HEK293 (cell line): ENCODE data around the gene CLEC16A.
A peak's percentile ranks its signal among the peaks of the same experiment; 100 is the strongest.

ENCODE experiments used
- CTCF ChIA-PET: fragments of 350-600 bp; formaldehyde crosslinking; extraction: SDS; loops from one replicate; lab custom pipeline; 2021; ENCODE audit warnings: antibody characterized with exemption; lab: Yijun Ruan, JAX
- POLR2A ChIA-PET: fragments of 300-600 bp; formaldehyde crosslinking; extraction: SDS; loops from one replicate; lab custom pipeline; 2020; ENCODE audit warnings: antibody characterized with exemption, inconsistent platforms; lab: Yijun Ruan, JAX
- H3K27ac ChIP-seq: fragments of 200-500 bp; sonication (Bioruptor generic); 2 replicates; pipeline ENCODE4 v1.5.1; 2014; ENCODE audit warnings: low read depth, low read length, control low read depth, inconsistent platforms; ENCODE audit errors: extremely low read depth
- H3K36me3 ChIP-seq, 2 experiments: fragments of 200-500 bp in 1 of 2; sonication (Bioruptor generic) in 1 of 2; 1 replicate in 1 of 2; 2 replicates in 1 of 2; pipeline ENCODE4 v1.5.1; 2014 to 2017; ENCODE audit warnings: inconsistent platforms in 2 of 2, low read length in 2 of 2; ENCODE audit not compliant: control insufficient read depth in 2 of 2, insufficient read depth in 1 of 2
- H3K4me1 ChIP-seq: fragments of 200-500 bp; sonication (Bioruptor generic); 2 replicates; pipeline ENCODE4 v1.5.1; 2014; ENCODE audit warnings: mild to moderate bottlenecking, low read length, inconsistent platforms; ENCODE audit not compliant: control insufficient read depth, insufficient read depth
- H3K4me3 ChIP-seq: 2 replicates; pipeline ENCODE4 v1.5.1; 2011; ENCODE audit warnings: low read depth, mild to moderate bottlenecking, control low read depth, low read length, moderate library complexity
- H3K9me3 ChIP-seq: fragments of 200-500 bp; sonication (Bioruptor generic); 2 replicates; pipeline ENCODE4 v1.5.1; 2014; ENCODE audit warnings: low read depth, low read length, inconsistent platforms; ENCODE audit not compliant: control insufficient read depth, insufficient read depth
- EGR2 ChIP-seq: fragments of 450-650 bp; formaldehyde crosslinking; IDR thresholded peaks from 2 replicates; pipeline ENCODE4 v1.5.1; 2016; ENCODE audit warnings: low read depth, missing biosample characterization, missing genetic modification characterization
- MZF1 ChIP-seq: fragments of 450-650 bp; formaldehyde crosslinking; IDR thresholded peaks from 2 replicates; pipeline ENCODE4 v1.5.1; 2017; ENCODE audit warnings: missing biosample characterization, missing genetic modification characterization, borderline replicate concordance
- OSR2 ChIP-seq: fragments of 450-650 bp; formaldehyde crosslinking; IDR thresholded peaks from 2 replicates; pipeline ENCODE4 v1.5.1; 2016; ENCODE audit warnings: missing biosample characterization, missing genetic modification characterization
- PRDM10 ChIP-seq: fragments of 450-650 bp; formaldehyde crosslinking; IDR thresholded peaks from 2 replicates; pipeline ENCODE4 v1.5.1; 2016; ENCODE audit warnings: missing biosample characterization, missing genetic modification characterization
- RBAK ChIP-seq: fragments of 450-650 bp; formaldehyde crosslinking; IDR thresholded peaks from 2 replicates; pipeline ENCODE4 v1.5.1; 2016; ENCODE audit warnings: missing biosample characterization, missing genetic modification characterization
- REPIN1 ChIP-seq: fragments of 450-650 bp; formaldehyde crosslinking; IDR thresholded peaks from 2 replicates; pipeline ENCODE4 v1.5.1; 2017; ENCODE audit warnings: missing biosample characterization, missing genetic modification characterization, low read depth
- SCRT1 ChIP-seq: fragments of 450-650 bp; formaldehyde crosslinking; IDR thresholded peaks from 2 replicates; pipeline ENCODE4 v1.5.1; 2016; ENCODE audit warnings: missing biosample characterization, missing genetic modification characterization, borderline replicate concordance
- SCRT2 ChIP-seq: fragments of 450-650 bp; formaldehyde crosslinking; IDR thresholded peaks from 2 replicates; pipeline ENCODE4 v1.5.1; 2016; ENCODE audit warnings: missing biosample characterization, missing genetic modification characterization
- ZBTB1 ChIP-seq: fragments of 450-650 bp; formaldehyde crosslinking; IDR thresholded peaks from 2 replicates; pipeline ENCODE4 v1.5.1; 2016; ENCODE audit warnings: missing biosample characterization, missing genetic modification characterization
- ZFHX2 ChIP-seq: fragments of 450-650 bp; formaldehyde crosslinking; conservative IDR thresholded peaks from 2 replicates; pipeline ENCODE4 v1.5.1; 2016; ENCODE audit warnings: missing biosample characterization, missing genetic modification characterization
- ZNF292 ChIP-seq: fragments of 450-650 bp; formaldehyde crosslinking; IDR thresholded peaks from 2 replicates; pipeline ENCODE4 v1.5.1; 2016; ENCODE audit warnings: low read depth, missing biosample characterization, missing genetic modification characterization, borderline replicate concordance
- ZNF423 ChIP-seq: fragments of 450-650 bp; formaldehyde crosslinking; IDR thresholded peaks from 2 replicates; pipeline ENCODE4 v1.5.1; 2016; ENCODE audit warnings: missing biosample characterization, missing genetic modification characterization
- ZSCAN30 ChIP-seq: fragments of 450-650 bp; IDR thresholded peaks from 2 replicates; pipeline ENCODE4 v1.5.1; 2018; ENCODE audit warnings: missing biosample characterization, mild to moderate bottlenecking, missing genetic modification characterization, moderate library complexity
- TF ChIP-seq, protein P1 (sequence below): fragments of 450-650 bp; formaldehyde crosslinking; IDR thresholded peaks from 2 replicates; pipeline ENCODE4 v1.5.1; 2016; ENCODE audit warnings: missing biosample characterization, missing genetic modification characterization, low read depth
- TF ChIP-seq, protein P2 (sequence below): fragments of 450-650 bp; formaldehyde crosslinking; IDR thresholded peaks from 2 replicates; pipeline ENCODE4 v1.5.1; 2016; ENCODE audit warnings: missing biosample characterization, missing genetic modification characterization, borderline replicate concordance
- TF ChIP-seq, protein P3 (sequence below): fragments of 450-650 bp; formaldehyde crosslinking; IDR thresholded peaks from 2 replicates; pipeline ENCODE4 v1.5.1; 2017; ENCODE audit warnings: missing biosample characterization, missing genetic modification characterization
- TF ChIP-seq, protein P4 (sequence below): fragments of 450-650 bp; formaldehyde crosslinking; IDR thresholded peaks from 2 replicates; pipeline ENCODE4 v1.5.1; 2016; ENCODE audit warnings: missing biosample characterization, missing genetic modification characterization

The CLEC16A gene

DNA sequence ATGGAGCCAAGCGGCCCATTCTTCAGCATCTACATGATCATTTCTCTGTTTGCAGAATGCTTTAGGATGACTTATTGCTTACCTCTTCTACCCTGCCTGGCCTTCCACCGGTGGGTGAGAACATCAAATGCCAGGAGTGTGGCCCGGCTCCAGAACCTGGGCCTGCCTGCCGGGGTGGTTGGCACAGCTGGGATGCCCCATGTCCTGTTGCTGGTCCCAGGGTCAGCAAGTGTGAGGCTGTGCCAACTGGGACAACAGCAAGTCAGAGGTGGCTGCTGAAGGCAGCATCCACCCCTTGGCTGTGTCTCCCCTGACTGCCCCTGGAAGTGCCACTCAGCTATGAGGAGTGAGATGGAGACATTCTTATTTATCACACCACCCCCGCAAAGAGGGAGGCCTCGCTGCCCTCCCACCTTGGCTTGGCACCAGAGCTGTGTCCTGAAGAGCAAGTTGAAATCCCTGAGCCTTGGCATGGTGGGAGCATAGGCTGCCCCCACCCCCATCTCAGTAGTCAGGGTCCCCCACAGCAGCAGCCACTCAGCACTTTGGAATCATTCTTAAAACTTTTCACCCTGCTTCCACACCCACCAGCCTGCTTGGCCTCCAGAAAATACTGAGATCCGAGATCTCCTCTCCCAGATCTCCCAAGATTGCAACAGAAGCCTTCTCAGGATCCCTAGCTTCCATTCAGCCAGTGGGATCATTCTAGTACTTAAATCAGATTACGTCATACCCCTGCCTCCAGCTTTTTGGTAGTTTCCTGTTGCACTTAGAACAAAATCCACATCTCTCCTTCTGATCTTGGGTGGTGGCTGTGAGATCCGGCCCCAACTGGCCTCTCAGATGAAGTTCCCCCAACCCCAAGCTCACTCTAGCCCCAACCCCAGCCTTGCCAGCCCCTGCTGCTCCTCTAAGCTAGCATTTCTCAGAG lies 184.1 kb downstream of the CLEC16A start:
- H3K4me1 ChIP-seq = no peaks in the 10 kb centered on the region
- ChIA-PET CTCF (interaction anchor here (0.6 kb wide), 1 partner anchor 277 kb away, joined by 3 read pairs; no protein-coding TSS in a partner anchor), POLR2A (no interaction called here)
- no peak overlapping the region for H3K4me3 ChIP-seq
- peaks cover 0 to 30% of the 10 kb centered on the region in 2 experiments; a peak in 2 of 3 replicates for H3K36me3 ChIP-seq
- no peak overlapping the region for H3K27ac ChIP-seq
- no peaks in the 10 kb centered on the region for H3K9me3 ChIP-seq
- TF ChIP-seq MZF1 (tag by site-specific recombination) (no peak), SCRT2 (tag by site-specific recombination) (0 out of 2 replicates have a peak, but pooled peaks have one; percentile 15), ZFHX2 (tag by site-specific recombination) (peak; percentile 76), EGR2 (tag by site-specific recombination) (0 out of 2 replicates have a peak, but pooled peaks have one; percentile 30), ZBTB1 (tag by site-specific recombination) (no peak), PRDM10 (peak; percentile 38; the same call in 1 of the 2 replicates), OSR2 (tag by site-specific recombination) (no peak)
- TF ChIP-seq, protein P1, sequence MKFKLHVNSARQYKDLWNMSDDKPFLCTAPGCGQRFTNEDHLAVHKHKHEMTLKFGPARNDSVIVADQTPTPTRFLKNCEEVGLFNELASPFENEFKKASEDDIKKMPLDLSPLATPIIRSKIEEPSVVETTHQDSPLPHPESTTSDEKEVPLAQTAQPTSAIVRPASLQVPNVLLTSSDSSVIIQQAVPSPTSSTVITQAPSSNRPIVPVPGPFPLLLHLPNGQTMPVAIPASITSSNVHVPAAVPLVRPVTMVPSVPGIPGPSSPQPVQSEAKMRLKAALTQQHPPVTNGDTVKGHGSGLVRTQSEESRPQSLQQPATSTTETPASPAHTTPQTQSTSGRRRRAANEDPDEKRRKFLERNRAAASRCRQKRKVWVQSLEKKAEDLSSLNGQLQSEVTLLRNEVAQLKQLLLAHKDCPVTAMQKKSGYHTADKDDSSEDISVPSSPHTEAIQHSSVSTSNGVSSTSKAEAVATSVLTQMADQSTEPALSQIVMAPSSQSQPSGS (tag by site-specific recombination) = peak; percentile 72

- Histone ChIP-seq H3K27ac (no peak overlapping the region), H3K4me3 (no peak overlapping the region), H3K36me3 (peaks cover 0 to 21% of the 10 kb centered on the region in 2 experiments; a peak in 2 of 3 replicates), H3K4me1 (no peaks in the 10 kb centered on the region), H3K9me3 (no peaks in the 10 kb centered on the region)
- ChIA-PET CTCF (no interaction called here), POLR2A (no interaction called here)
- TF ChIP-seq, protein P2, sequence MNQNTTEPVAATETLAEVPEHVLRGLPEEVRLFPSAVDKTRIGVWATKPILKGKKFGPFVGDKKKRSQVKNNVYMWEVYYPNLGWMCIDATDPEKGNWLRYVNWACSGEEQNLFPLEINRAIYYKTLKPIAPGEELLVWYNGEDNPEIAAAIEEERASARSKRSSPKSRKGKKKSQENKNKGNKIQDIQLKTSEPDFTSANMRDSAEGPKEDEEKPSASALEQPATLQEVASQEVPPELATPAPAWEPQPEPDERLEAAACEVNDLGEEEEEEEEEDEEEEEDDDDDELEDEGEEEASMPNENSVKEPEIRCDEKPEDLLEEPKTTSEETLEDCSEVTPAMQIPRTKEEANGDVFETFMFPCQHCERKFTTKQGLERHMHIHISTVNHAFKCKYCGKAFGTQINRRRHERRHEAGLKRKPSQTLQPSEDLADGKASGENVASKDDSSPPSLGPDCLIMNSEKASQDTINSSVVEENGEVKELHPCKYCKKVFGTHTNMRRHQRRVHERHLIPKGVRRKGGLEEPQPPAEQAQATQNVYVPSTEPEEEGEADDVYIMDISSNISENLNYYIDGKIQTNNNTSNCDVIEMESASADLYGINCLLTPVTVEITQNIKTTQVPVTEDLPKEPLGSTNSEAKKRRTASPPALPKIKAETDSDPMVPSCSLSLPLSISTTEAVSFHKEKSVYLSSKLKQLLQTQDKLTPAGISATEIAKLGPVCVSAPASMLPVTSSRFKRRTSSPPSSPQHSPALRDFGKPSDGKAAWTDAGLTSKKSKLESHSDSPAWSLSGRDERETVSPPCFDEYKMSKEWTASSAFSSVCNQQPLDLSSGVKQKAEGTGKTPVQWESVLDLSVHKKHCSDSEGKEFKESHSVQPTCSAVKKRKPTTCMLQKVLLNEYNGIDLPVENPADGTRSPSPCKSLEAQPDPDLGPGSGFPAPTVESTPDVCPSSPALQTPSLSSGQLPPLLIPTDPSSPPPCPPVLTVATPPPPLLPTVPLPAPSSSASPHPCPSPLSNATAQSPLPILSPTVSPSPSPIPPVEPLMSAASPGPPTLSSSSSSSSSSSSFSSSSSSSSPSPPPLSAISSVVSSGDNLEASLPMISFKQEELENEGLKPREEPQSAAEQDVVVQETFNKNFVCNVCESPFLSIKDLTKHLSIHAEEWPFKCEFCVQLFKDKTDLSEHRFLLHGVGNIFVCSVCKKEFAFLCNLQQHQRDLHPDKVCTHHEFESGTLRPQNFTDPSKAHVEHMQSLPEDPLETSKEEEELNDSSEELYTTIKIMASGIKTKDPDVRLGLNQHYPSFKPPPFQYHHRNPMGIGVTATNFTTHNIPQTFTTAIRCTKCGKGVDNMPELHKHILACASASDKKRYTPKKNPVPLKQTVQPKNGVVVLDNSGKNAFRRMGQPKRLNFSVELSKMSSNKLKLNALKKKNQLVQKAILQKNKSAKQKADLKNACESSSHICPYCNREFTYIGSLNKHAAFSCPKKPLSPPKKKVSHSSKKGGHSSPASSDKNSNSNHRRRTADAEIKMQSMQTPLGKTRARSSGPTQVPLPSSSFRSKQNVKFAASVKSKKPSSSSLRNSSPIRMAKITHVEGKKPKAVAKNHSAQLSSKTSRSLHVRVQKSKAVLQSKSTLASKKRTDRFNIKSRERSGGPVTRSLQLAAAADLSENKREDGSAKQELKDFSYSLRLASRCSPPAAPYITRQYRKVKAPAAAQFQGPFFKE (tag by site-specific recombination) = no peak
- no peak for TF ChIP-seq ZNF292 (tag by site-specific recombination)
- no peak for TF ChIP-seq ZSCAN30 (tag by site-specific recombination)
- TF ChIP-seq RBAK (tag by site-specific recombination) = no peak
- no peak for TF ChIP-seq REPIN1 (tag by site-specific recombination)
- no peak for TF ChIP-seq SCRT1
- TF ChIP-seq, protein P3, sequence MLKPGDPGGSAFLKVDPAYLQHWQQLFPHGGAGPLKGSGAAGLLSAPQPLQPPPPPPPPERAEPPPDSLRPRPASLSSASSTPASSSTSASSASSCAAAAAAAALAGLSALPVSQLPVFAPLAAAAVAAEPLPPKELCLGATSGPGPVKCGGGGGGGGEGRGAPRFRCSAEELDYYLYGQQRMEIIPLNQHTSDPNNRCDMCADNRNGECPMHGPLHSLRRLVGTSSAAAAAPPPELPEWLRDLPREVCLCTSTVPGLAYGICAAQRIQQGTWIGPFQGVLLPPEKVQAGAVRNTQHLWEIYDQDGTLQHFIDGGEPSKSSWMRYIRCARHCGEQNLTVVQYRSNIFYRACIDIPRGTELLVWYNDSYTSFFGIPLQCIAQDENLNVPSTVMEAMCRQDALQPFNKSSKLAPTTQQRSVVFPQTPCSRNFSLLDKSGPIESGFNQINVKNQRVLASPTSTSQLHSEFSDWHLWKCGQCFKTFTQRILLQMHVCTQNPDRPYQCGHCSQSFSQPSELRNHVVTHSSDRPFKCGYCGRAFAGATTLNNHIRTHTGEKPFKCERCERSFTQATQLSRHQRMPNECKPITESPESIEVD (tag by site-specific recombination) = no peak
- no peak for TF ChIP-seq ZNF423 (tag by site-specific recombination)
- TF ChIP-seq, protein P4, sequence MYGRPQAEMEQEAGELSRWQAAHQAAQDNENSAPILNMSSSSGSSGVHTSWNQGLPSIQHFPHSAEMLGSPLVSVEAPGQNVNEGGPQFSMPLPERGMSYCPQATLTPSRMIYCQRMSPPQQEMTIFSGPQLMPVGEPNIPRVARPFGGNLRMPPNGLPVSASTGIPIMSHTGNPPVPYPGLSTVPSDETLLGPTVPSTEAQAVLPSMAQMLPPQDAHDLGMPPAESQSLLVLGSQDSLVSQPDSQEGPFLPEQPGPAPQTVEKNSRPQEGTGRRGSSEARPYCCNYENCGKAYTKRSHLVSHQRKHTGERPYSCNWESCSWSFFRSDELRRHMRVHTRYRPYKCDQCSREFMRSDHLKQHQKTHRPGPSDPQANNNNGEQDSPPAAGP (tag by site-specific recombination) = no peak
- TF ChIP-seq ZBTB1 (tag by site-specific recombination) = no peak
These were observed 185.0 kb downstream of the CLEC16A start for GRCh38 chr16:11129378-11129781.
